CD14-positive monocyte (primary cell): ENCODE data around the gene TMTC2. TPM values are rescaled to one million over a fixed set of nuclear protein-coding genes. Genes with fewer than 3 reads are reported as not detected.

Experiments used
- DNase-seq, 3 donors: peaks; one replicate each; pipeline ENCODE4 v3.0.0-alpha.2; 2011 to 2022
- H2AFZ ChIP-seq: 2 replicates; pipeline ENCODE4 v1.6.0; 2012; ENCODE audit warnings: mild to moderate bottlenecking, low read depth, low read length, inconsistent platforms; ENCODE audit not compliant: insufficient read depth, poor library complexity, severe bottlenecking
- H3K27ac ChIP-seq, 2 donors: 1 replicate in 1 of 2; 2 replicates in 1 of 2; pipeline ENCODE4 v1.5.1; 2012 to 2013; ENCODE audit warnings: low read length in 2 of 2, control low read depth in 1 of 2, inconsistent platforms in 1 of 2, low read depth in 1 of 2, mild to moderate bottlenecking in 1 of 2
- H3K27me3 ChIP-seq, 2 donors: one replicate each; pipeline versions ENCODE4 v1.6.0 to v1.6.1; 2011 to 2013; ENCODE audit warnings: low read length in 2 of 2; ENCODE audit not compliant: control insufficient read depth in 2 of 2, insufficient read depth in 2 of 2
- H3K36me3 ChIP-seq, 2 donors: replicated peaks in 1 of 2; 1 replicate in 1 of 2; 2 replicates in 1 of 2; pipeline versions ENCODE4 v1.5.1 to v1.6.1; 2012 to 2013; ENCODE audit warnings: low read length in 2 of 2, control low read depth in 1 of 2, inconsistent platforms in 1 of 2, mild to moderate bottlenecking in 1 of 2; ENCODE audit not compliant: insufficient read depth in 2 of 2, control insufficient read depth in 1 of 2
- H3K4me1 ChIP-seq, 2 donors: 1 replicate in 1 of 2; 2 replicates in 1 of 2; pipeline versions ENCODE4 v1.5.1 to v1.6.1; 2012 to 2013; ENCODE audit warnings: low read length in 2 of 2, control low read depth in 1 of 2, inconsistent platforms in 1 of 2, mild to moderate bottlenecking in 1 of 2, moderate library complexity in 1 of 2; ENCODE audit not compliant: insufficient read depth in 2 of 2, control insufficient read depth in 1 of 2
- H3K4me2 ChIP-seq: replicated peaks from 2 replicates; pipeline ENCODE3; 2012; ENCODE audit warnings: low read length, moderate library complexity, mild to moderate bottlenecking; ENCODE audit not compliant: poor library complexity, severe bottlenecking; ENCODE audit errors: extremely low read depth
- H3K4me3 ChIP-seq, 3 experiments: fragments of 200-600 bp in 1 of 3; sonication (generic) in 1 of 3; replicated peaks in 1 of 3; 1 replicate in 2 of 3; 2 replicates in 1 of 3; pipeline ENCODE4 v1.5.1; 2011 to 2013; ENCODE audit warnings: low read length in 3 of 3, mild to moderate bottlenecking in 3 of 3, control low read depth in 2 of 3, low read depth in 2 of 3, inconsistent platforms in 1 of 3, moderate library complexity in 1 of 3
- H3K79me2 ChIP-seq: 2 replicates; pipeline ENCODE4 v1.6.0; 2012; ENCODE audit warnings: mild to moderate bottlenecking, control low read depth, inconsistent platforms, low read length, moderate library complexity; ENCODE audit not compliant: insufficient read depth
- H3K9ac ChIP-seq: 2 replicates; pipeline ENCODE4 v1.6.0; 2017; ENCODE audit warnings: low read length, mild to moderate bottlenecking; ENCODE audit not compliant: insufficient read depth, poor library complexity, severe bottlenecking
- H3K9me3 ChIP-seq, 2 donors: replicated peaks in 1 of 2; 1 replicate in 1 of 2; 2 replicates in 1 of 2; pipeline versions ENCODE4 v1.5.1 to v1.6.1; 2012 to 2013; ENCODE audit warnings: low read length in 2 of 2, control low read depth in 1 of 2; ENCODE audit not compliant: control insufficient read depth in 1 of 2, insufficient read depth in 1 of 2
- H4K20me1 ChIP-seq: 2 replicates; pipeline ENCODE4 v1.6.0; 2012; ENCODE audit warnings: mild to moderate bottlenecking, low read length, control low read depth, moderate library complexity; ENCODE audit not compliant: insufficient read depth
- H3K27ac Mint-ChIP-seq, 7 donors: one replicate each; pipeline ENCODE4 v1.8.0; 2020; ENCODE audit warnings: mild to moderate bottlenecking in 7 of 7, mixed read lengths in 7 of 7, moderate library complexity in 6 of 7, inconsistent platforms in 2 of 7
- H3K27me3 Mint-ChIP-seq, 3 donors: one replicate each; pipeline ENCODE4 v1.8.0; 2021 to 2022; ENCODE audit warnings: low read depth in 3 of 3, mild to moderate bottlenecking in 3 of 3, mixed read lengths in 3 of 3, moderate library complexity in 3 of 3, inconsistent platforms in 1 of 3
- H3K36me3 Mint-ChIP-seq, 2 donors: one replicate each; pipeline ENCODE4 v1.8.0; 2020; ENCODE audit warnings: mixed read lengths in 2 of 2, inconsistent platforms in 1 of 2, mild to moderate bottlenecking in 1 of 2
- H3K4me1 Mint-ChIP-seq: one replicate; pipeline ENCODE4 v1.8.0; 2020; ENCODE audit warnings: mild to moderate bottlenecking, mixed read lengths
- H3K4me3 Mint-ChIP-seq, 2 donors: one replicate each; pipeline ENCODE4 v1.8.0; 2020; ENCODE audit warnings: mild to moderate bottlenecking in 2 of 2, mixed read lengths in 2 of 2, moderate library complexity in 1 of 2
- H3K9me3 Mint-ChIP-seq, 7 donors: one replicate each; pipeline ENCODE4 v1.8.0; 2020 to 2022; ENCODE audit warnings: mixed read lengths in 7 of 7, mild to moderate bottlenecking in 6 of 7, moderate library complexity in 6 of 7, inconsistent platforms in 2 of 7
- CTCF ChIP-seq: fragments of 200-600 bp; IDR thresholded peaks from one replicate; pipeline ENCODE4 v1.8.0; 2022; ENCODE audit warnings: antibody characterized with exemption, mild to moderate bottlenecking
- WGBS: methylation state at CpG from one replicate; pipeline ENCODE4 v1.1.5; 2013; ENCODE audit warnings: missing lambda C conversion rate; ENCODE audit not compliant: insufficient coverage; 5-methylcytosine and 5-hydroxymethylcytosine counted together
- intact Hi-C, 2 donors: fragments of 100-400 bp; cut with micrococcal nuclease; formaldehyde crosslinking; loops; one replicate each; pipeline versions ENCODE4 v1.15.0 to v1.15.1; 2023
- polyA plus RNA-seq, 3 donors: library from polyadenylated mRNA; depleted of rRNA in 1 of 3; unstranded in 2 of 3; stranded (reverse) in 1 of 3; fragments of 300-500 nt in 2 of 3; fragments of >200 nt in 1 of 3; fragmentation: Illumina TruSeq in 2 of 3; gene quantifications; 1 replicate in 2 of 3; 2 replicates in 1 of 3; pipeline ENCODE4 v1.2.3, GENCODE V29; 2012 to 2021

TMTC2 gene
- polyA plus RNA-seq, 3 donors: 2.5 to 15.7 (median 3.3) TPM

DNA sequence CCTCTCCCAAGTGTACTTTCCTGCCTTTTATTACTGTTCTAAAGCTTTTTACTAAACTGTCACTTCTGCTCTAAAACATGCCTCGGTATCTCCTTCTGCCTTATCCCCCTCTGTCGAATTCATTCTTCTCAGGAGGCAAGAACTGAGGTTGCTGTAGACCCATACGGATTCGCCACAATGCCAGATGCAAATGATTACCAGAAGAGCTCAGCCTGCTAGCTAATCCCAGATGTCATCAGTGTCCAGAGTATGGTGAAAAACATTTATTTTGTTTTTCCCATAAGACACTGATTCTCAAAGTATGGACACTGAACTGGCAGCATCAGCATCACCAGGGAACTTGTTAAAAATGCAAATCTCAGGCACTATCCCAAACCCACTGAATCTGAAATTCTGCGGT lies 359.3 kb downstream of the TMTC2 start:
- H3K9ac ChIP-seq: no peak overlapping the region
- no peak overlapping the region for H3K27ac ChIP-seq
- WGBS: 100% methylated on average over 3 of the region's 5 CpGs
- no peaks in the 10 kb centered on the region for H3K79me2 ChIP-seq
- H3K36me3 ChIP-seq: peaks cover 6 to 21% of the 10 kb centered on the region in 2 donors
- no peaks in the 10 kb centered on the region for H3K9me3 ChIP-seq
- no peak overlapping the region for H2AFZ ChIP-seq
- no peak for TF ChIP-seq CTCF
- Mint-ChIP-seq H3K4me1 (peaks cover 4% of the 10 kb centered on the region), H3K27ac (no peak overlapping the region), H3K36me3 (peaks cover 27 to 35% of the 10 kb centered on the region in 2 donors), H3K9me3 (peaks cover 0 to 3% (median 0%) of the 10 kb centered on the region in 7 donors), H3K27me3 (no peaks in the 10 kb centered on the region), H3K4me3 (no peak overlapping the region)
- H3K27me3 ChIP-seq: no peaks in the 10 kb centered on the region
- intact Hi-C loops: no loop called here
- H4K20me1 ChIP-seq: no peaks in the 10 kb centered on the region
- no peak for DNase-seq
- no peak overlapping the region for H3K4me2 ChIP-seq
- H3K4me1 ChIP-seq: no peaks in the 10 kb centered on the region
- no peak overlapping the region for H3K4me3 ChIP-seq

GRCh38 chr12:83049306-83049705 lies 362.6 kb downstream of the TMTC2 start:
- Mint-ChIP-seq H3K4me3 (no peak overlapping the region), H3K4me1 (no peaks in the 10 kb centered on the region), H3K9me3 (peaks cover 0 to 3% (median 2%) of the 10 kb centered on the region in 7 donors), H3K36me3 (peaks cover 44 to 57% of the 10 kb centered on the region in 2 donors), H3K27me3 (no peaks in the 10 kb centered on the region), H3K27ac (no peak overlapping the region)
- H3K4me2 ChIP-seq: no peak overlapping the region
- no peak overlapping the region for H3K4me3 ChIP-seq
- H3K36me3 ChIP-seq: peaks cover 23 to 53% of the 10 kb centered on the region in 2 donors
- H4K20me1 ChIP-seq: no peaks in the 10 kb centered on the region
- H3K9ac ChIP-seq: no peak overlapping the region
- H3K79me2 ChIP-seq: no peaks in the 10 kb centered on the region
- no CpG with 5 or more reads among the region's 5 CpGs for WGBS
- no peak for DNase-seq
- no peak overlapping the region for H2AFZ ChIP-seq
- no peaks in the 10 kb centered on the region for H3K4me1 ChIP-seq
- no peak for TF ChIP-seq CTCF
- no peaks in the 10 kb centered on the region for H3K27me3 ChIP-seq
- intact Hi-C loops: no loop called here
- no peaks in the 10 kb centered on the region for H3K9me3 ChIP-seq
- H3K27ac ChIP-seq: no peak overlapping the region
